ENCODE measurements around the gene CRACDL. TPM values are rescaled to one million over a fixed set of nuclear protein-coding genes. Genes with fewer than 3 reads are reported as not detected.

CRACDL gene
- total RNA-seq, 4 donors from 2014 or later, result 0.94 to 5.8 (median 1.8) TPM

GRCh38 chr2:98891591-98891990 is 44.4 kb downstream of the CRACDL start:
- H3K36me3 ChIP-seq, result no peaks in the 10 kb centered on the region
- TF ChIP-seq CTCF (IDR thresholded peaks at IDR 0.05) (no peak), POLR2A (IDR thresholded peaks at IDR 0.05) (no peak), POLR2AphosphoS5 (IDR thresholded peaks at IDR 0.05) (no peak)
- peaks cover 0 to 28% (median 2%) of the 10 kb centered on the region in 3 donors for H3K9me3 ChIP-seq
- no peak overlapping the region for H3K27ac ChIP-seq
- no peak overlapping the region for H3K4me3 ChIP-seq
- no peak for ATAC-seq
- 50 to 60% methylated on average over 1 of the region's 1 CpG for WGBS, 2 donors (ENCODE audit: low coverage in 1 of 2)
- no peaks in the 10 kb centered on the region for H3K4me1 ChIP-seq
- no peaks in the 10 kb centered on the region for H3K27me3 ChIP-seq

DNA sequence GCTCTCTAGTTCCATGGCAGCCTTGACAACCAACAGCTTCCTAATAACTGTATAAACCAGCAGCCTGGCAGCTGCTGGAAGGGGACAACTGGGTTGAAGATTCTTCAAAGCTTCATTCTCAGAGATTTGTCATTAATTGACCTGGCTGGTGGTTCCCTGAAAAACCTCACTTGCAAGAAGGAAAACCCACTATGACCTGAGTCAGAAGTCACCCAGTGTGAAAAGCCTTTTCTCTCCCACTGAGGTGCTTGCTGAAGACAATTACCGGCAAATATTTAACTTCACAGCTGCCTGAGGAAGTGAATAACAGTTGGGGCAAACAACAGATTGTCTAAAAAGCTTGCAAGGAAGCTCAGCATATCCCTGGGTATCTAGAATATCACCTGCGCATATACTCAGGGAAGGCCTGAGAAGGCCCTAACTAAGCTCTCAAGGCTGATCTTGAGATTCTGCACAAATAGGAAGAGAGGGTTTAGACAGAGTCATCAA is 49.9 kb downstream of the CRACDL start:
- no peaks in the 10 kb centered on the region for H3K4me1 ChIP-seq
- H3K27me3 ChIP-seq, result no peaks in the 10 kb centered on the region
- no peaks in the 10 kb centered on the region for H3K36me3 ChIP-seq
- H3K9me3 ChIP-seq, result peaks cover 0 to 51% (median 2%) of the 10 kb centered on the region in 3 donors
- no peak for ATAC-seq
- H3K27ac ChIP-seq, result no peak overlapping the region
- TF ChIP-seq CTCF (IDR thresholded peaks at IDR 0.05) (no peak), POLR2A (IDR thresholded peaks at IDR 0.05) (no peak)
- WGBS, 2 donors (ENCODE audit: low coverage in 1 of 2), result 100% methylated on average over 1 to 2 of the region's 2 CpGs
- H3K4me3 ChIP-seq, result no peak overlapping the region

DNA sequence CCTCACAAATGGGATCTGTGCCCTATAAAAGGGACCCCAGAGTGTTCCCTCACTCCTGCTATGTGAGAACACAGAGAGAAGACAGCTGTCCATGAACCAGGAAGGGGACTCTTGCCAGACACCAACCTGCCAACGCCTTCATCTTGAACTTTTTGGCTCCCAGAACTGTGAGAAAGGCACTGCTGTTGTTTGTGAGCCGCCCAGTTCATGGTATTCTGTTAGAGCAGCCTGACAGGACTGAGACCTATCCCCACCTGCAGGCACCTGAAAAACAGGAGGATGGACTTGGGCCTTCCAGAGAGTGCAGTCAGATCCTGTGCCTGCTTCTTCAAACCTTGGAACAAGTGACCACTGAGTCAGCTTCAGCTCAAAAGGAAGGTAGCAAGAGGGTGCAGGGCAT is 51.4 kb downstream of the CRACDL start:
- no peaks in the 10 kb centered on the region for H3K27me3 ChIP-seq
- peaks cover 0 to 47% (median 2%) of the 10 kb centered on the region in 3 donors for H3K9me3 ChIP-seq
- TF ChIP-seq EP300 (IDR thresholded peaks at IDR 0.05) (no peak), POLR2A (IDR thresholded peaks at IDR 0.05) (no peak), POLR2AphosphoS5 (IDR thresholded peaks at IDR 0.05) (no peak), CTCF (IDR thresholded peaks at IDR 0.05) (no peak)
- ATAC-seq, result no peak
- WGBS, 2 donors (ENCODE audit: low coverage in 1 of 2), result no CpG with 5 or more reads among the region's 2 CpGs
- H3K4me3 ChIP-seq, result no peak overlapping the region
- H3K4me1 ChIP-seq, result no peaks in the 10 kb centered on the region
- no peaks in the 10 kb centered on the region for H3K36me3 ChIP-seq
- no peak overlapping the region for H3K27ac ChIP-seq

DNA sequence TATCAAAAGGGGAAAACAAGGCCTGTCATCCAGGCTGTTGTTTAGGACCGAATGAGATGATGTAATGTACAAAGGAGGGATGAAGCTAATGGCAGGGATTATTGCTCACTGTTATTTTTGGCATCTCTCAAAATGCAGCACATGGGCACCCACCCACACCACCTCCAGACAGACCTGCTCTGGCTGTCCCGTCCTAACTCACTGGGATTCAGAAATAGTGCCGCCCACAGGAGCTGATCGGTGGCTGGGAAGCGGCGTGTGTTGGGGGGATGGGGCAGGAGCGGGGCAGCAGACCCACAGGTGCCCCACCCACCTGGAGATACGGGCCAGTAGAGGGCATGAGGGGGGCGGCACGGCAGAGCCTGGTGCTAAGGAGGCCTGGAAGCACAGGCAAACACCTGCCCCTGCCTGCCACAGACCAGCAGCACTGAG is 52.2 kb downstream of the CRACDL start:
- no CpG with 5 or more reads among the region's 10 CpGs for WGBS, 2 donors (ENCODE audit: low coverage in 1 of 2)
- H3K9me3 ChIP-seq, result peaks cover 0 to 44% (median 2%) of the 10 kb centered on the region in 3 donors
- H3K4me3 ChIP-seq, result no peak overlapping the region
- no peak for ATAC-seq
- H3K36me3 ChIP-seq, result no peaks in the 10 kb centered on the region
- TF ChIP-seq EP300 (IDR thresholded peaks at IDR 0.05), result no peak
- no peak for TF ChIP-seq POLR2AphosphoS5 (IDR thresholded peaks at IDR 0.05)
- TF ChIP-seq POLR2A (IDR thresholded peaks at IDR 0.05), result no peak
- TF ChIP-seq CTCF (IDR thresholded peaks at IDR 0.05), result no peak
- H3K4me1 ChIP-seq, result no peaks in the 10 kb centered on the region
- H3K27me3 ChIP-seq, result no peaks in the 10 kb centered on the region
- H3K27ac ChIP-seq, result no peak overlapping the region

DNA sequence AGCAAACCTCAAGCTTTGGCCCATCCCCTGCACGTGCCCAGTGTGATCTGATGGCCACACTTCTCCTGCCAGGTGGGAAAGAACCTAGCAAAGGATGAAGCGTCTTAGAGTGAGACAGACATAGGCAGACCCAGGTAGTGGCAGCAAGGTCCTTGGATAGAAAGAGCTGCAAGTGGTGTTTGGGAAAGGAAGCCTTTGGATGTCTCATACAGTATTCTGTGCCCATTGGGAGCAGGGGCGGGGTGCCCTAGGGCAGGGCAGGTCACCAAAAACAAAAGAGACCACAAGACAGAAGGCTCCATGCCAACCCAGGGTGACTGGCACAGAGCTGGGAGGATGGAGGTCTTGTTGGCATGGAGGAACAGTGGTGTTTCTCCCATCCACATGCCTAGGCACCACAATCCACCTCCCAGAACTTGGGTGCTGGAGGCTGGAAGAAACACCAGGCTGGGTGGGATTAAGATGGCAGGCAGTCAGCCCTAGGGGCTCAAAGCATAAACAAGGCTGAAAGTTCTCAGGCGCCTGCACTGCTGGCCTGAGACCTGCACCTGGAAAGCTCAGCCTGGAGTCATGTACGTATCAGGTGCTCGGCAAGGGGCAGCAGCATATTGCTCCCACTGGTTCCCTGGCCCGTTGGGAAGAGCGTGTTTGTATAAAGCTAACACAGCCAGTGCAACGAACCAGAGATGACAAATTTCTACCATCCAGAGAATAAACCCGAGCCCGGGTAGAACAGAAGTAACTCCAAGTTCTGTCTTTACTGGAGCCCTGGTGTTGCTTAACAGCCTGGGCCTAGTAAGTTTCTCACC is 52.9 kb downstream of the CRACDL start:
- no peak for TF ChIP-seq EP300 (IDR thresholded peaks at IDR 0.05)
- TF ChIP-seq POLR2A (IDR thresholded peaks at IDR 0.05), result no peak
- no peak for TF ChIP-seq POLR2AphosphoS5 (IDR thresholded peaks at IDR 0.05)
- no peak for TF ChIP-seq CTCF (IDR thresholded peaks at IDR 0.05)
- 75 to 90% methylated on average over 2 to 5 of the region's 11 CpGs for WGBS, 2 donors (ENCODE audit: low coverage in 1 of 2)
- no peak for ATAC-seq

More for the DNA sequence above, 52.9 kb downstream of the CRACDL start:
- Histone ChIP-seq H3K27ac (no peak overlapping the region), H3K27me3 (no peaks in the 10 kb centered on the region), H3K4me1 (no peaks in the 10 kb centered on the region), H3K4me3 (no peak overlapping the region), H3K9me3 (peaks cover 0 to 39% (median 2%) of the 10 kb centered on the region in 3 donors), H3K36me3 (no peaks in the 10 kb centered on the region)

Data from gastroesophageal sphincter (tissue), 4 donors.